ENCODE data around the gene HPSE2.

The HPSE2 gene

DNA sequence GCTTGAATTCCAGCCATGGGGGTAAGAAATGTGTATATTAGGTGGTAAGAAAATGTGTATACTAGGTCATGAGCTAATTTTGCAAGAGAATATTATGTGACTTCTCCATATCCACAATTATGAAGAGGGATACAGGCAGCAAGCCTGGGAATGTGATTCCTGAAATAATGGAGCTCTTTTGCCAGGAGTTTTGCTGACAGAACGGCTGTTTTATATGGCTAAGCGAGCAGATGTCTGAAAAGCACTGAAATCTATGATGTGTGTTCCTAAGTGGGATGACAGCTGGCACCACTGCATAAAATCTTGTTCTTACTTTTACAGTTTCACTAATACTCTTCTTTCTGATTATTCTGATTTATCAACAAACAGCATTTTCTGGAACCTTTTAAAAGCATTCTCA lies 402.9 kb downstream of the HPSE2 start:
- DNase-seq (ENCODE audit: low read depth) = no peak
- TF ChIP-seq, protein P1, sequence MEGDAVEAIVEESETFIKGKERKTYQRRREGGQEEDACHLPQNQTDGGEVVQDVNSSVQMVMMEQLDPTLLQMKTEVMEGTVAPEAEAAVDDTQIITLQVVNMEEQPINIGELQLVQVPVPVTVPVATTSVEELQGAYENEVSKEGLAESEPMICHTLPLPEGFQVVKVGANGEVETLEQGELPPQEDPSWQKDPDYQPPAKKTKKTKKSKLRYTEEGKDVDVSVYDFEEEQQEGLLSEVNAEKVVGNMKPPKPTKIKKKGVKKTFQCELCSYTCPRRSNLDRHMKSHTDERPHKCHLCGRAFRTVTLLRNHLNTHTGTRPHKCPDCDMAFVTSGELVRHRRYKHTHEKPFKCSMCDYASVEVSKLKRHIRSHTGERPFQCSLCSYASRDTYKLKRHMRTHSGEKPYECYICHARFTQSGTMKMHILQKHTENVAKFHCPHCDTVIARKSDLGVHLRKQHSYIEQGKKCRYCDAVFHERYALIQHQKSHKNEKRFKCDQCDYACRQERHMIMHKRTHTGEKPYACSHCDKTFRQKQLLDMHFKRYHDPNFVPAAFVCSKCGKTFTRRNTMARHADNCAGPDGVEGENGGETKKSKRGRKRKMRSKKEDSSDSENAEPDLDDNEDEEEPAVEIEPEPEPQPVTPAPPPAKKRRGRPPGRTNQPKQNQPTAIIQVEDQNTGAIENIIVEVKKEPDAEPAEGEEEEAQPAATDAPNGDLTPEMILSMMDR (IDR thresholded peaks at IDR 0.05; ENCODE audit: control insufficient read depth, extremely low read depth, insufficient read depth) = no peak
- H3K4me3 ChIP-seq (ENCODE audit: low read depth, low read length) = no peak overlapping the region

DNA sequence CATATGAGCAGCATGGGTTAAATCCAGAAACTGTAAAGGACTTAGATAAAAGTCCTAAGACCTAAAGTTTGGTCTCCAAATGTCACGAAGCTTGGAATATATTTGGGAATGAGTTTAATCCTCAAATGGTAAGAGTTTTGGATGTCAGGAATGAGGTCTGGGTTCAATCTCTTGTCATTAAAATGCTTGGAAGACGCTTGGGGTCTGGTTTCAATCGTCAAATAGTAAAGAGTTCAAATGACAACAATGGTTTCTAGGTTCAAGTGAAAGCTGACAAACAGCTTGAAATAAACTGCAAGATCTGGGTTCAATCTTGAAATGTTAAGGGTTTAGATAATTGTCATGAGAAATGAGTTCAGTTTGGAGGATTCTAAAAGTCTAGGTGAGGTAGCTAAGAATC lies 403.5 kb downstream of the HPSE2 start:
- DNase-seq (ENCODE audit: low read depth) = no peak
- TF ChIP-seq, protein P1 (IDR thresholded peaks at IDR 0.05; ENCODE audit: control insufficient read depth, extremely low read depth, insufficient read depth) = no peak

DNA sequence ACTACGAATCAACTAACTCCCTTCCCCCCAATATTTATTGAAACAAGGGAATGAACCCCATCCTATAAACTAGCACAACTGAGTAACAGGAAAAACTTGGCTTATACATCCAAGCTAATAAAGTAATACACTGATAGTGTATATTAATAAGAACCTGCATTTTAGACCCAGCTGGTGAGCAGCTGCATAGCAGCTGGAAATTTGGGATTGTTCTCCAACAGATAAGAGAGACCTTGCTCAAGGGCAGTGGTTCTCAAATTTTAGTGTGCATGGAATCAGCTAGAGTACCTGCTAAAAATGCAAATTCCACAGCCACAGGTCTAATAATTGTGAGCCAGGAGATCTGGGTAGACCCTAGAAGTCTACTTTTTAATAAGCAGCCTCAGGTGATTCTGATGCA lies 404.3 kb downstream of the HPSE2 start:
- TF ChIP-seq, protein P1 (IDR thresholded peaks at IDR 0.05; ENCODE audit: control insufficient read depth, extremely low read depth, insufficient read depth) = no peak

More for the DNA sequence above, 403.5 kb downstream of the HPSE2 start:
- H3K4me3 ChIP-seq (ENCODE audit: low read depth, low read length) = no peak overlapping the region

DNA sequence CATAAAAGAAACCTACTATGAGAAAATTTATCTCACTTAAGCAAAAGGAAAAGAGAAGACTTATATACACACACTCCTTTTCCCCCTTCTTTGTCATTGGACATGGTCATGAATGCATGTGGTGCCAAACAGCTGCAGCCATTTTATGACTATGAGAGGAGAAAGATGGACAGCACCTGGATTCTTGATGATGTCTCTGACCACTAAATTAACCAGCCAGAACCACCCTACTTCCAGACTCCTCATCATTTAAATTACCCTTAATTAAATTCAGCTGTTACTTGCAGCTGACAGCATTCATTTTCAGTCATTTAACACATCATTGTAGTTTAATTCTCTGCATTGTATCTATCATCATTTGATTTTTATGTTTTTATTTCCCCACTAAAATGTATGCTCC lies 409.9 kb downstream of the HPSE2 start:
- TF ChIP-seq, protein P1 (IDR thresholded peaks at IDR 0.05; ENCODE audit: control insufficient read depth, extremely low read depth, insufficient read depth) = no peak
- H3K4me3 ChIP-seq (ENCODE audit: low read depth, low read length) = no peak overlapping the region
- no peak for DNase-seq (ENCODE audit: low read depth)

More for the DNA sequence above, 404.3 kb downstream of the HPSE2 start:
- H3K4me3 ChIP-seq (ENCODE audit: low read depth, low read length) = no peak overlapping the region
- no peak for DNase-seq (ENCODE audit: low read depth)

DNA sequence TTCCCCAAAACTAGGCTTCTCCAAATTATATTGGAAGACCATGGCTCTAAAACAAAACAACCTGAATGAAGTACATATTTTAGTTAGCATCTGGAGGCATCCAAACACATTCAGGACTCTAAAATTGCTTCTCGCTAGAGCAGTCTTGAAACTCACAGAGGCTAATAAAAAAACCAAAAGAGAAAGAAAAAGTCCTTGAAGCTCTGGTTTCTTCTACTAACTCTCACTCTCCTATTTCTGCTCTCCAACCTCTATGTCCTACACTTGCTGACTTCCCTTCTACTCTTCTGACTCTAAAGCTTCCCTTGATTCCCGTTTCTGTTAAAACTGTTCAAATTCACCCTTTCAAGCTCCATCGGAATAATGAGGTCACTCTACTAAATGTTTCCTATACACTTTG lies 418.3 kb downstream of the HPSE2 start:
- TF ChIP-seq, protein P1 (IDR thresholded peaks at IDR 0.05; ENCODE audit: control insufficient read depth, extremely low read depth, insufficient read depth) = no peak
- no peak overlapping the region for H3K4me3 ChIP-seq (ENCODE audit: low read depth, low read length)
- DNase-seq (ENCODE audit: low read depth) = no peak

DNA sequence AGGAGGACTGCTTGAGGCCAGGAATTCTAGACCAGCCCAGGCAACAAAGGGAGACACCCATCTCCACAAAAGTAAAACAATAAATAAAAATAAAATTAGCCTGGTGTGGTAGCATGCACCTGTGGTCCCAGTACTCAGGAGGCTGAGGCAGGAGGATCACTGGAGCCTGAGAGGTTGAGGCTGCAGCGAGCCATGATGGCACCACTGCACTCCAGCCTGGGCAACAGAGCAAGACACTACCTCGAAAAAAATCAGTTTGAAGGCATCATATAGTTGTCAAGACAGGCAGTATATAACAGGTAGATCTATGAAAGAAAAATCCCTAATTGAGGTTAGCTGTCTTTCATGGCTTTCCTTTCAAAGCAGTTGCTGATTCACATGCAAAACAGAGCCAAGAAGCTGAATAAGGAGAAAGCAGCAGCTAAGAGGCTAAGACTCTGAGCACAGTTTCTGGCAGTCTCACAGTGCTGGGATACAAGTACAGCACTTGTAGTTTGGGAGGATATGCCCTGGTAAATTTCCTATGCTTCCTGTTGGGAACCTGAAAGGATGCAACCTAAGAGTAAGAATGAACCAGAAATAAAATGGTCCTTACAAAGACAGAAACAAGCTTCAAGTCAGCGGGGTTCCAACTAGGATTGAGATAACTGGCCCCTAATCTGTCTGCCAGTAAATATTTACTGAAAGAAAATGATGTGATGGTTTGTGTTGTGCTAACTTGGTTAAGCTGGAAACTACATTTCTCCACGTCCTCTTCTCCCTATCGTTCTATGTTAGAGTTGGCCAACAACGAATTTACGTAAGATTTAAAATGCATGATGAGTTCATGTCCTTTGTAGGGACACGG lies 420.4 kb downstream of the HPSE2 start:
- no peak overlapping the region for H3K4me3 ChIP-seq (ENCODE audit: low read depth, low read length)
- DNase-seq (ENCODE audit: low read depth) = no peak
- TF ChIP-seq, protein P1 (IDR thresholded peaks at IDR 0.05; ENCODE audit: control insufficient read depth, extremely low read depth, insufficient read depth) = no peak

DNA sequence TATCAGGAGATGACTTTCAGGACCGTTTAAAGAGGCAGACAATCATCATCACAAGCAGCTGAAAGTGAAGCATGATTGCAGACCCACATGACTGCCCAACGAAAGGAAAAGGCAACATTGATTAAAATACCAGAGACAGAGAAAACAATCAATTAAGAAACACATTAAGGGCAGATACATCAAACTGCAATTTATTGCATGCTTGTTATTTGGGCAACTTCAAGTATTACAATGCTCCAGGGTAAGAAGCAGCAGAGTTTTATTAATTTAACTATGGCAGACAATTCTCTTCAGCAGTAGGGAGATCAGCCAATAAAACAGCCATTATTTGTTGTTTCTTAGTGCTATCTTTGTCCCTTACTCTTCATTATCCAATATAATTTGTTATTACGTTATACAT lies 421.2 kb downstream of the HPSE2 start:
- H3K4me3 ChIP-seq (ENCODE audit: low read depth, low read length) = no peak overlapping the region
- TF ChIP-seq, protein P1 (IDR thresholded peaks at IDR 0.05; ENCODE audit: control insufficient read depth, extremely low read depth, insufficient read depth) = no peak

More for the DNA sequence above, 421.2 kb downstream of the HPSE2 start:
- no peak for DNase-seq (ENCODE audit: low read depth)
